GM18502 (cell line): ENCODE data around the gene SPRED2.
"Not testable (repeated sequence)": the region's sequence is repeated elsewhere in the genome, so short reads cannot be mapped to it uniquely, and the experiment has no call there.

Experiments
- ATAC-seq: cut with Tn5 transposase; IDR thresholded peaks from one replicate; pipeline ENCODE4 v1.9.1; 2021; ENCODE audit warnings: mild to moderate bottlenecking; ENCODE audit not compliant: unreplicated experiment, poor library complexity

Gene SPRED2

GRCh38 chr2:65351234-65351947 lies 81.0 kb downstream of the SPRED2 start:
- ATAC-seq = no peak

GRCh38 chr2:65350651-65351056 lies 81.7 kb downstream of the SPRED2 start:
- peak; percentile 68 for ATAC-seq

GRCh38 chr2:65349863-65350262 lies 82.5 kb downstream of the SPRED2 start:
- no peak for ATAC-seq

GRCh38 chr2:65347913-65348312 lies 84.5 kb downstream of the SPRED2 start:
- no peak for ATAC-seq

- ATAC-seq = no peak
Measured at GRCh38 chr2:65345631-65346030, 86.8 kb downstream of the SPRED2 start.

GRCh38 chr2:65344689-65345088 lies 87.7 kb downstream of the SPRED2 start:
- no peak for ATAC-seq

GRCh38 chr2:65344182-65344581 lies 88.2 kb downstream of the SPRED2 start:
- no peak for ATAC-seq

GRCh38 chr2:65343386-65343785 lies 89.0 kb downstream of the SPRED2 start:
- ATAC-seq = no peak

- ATAC-seq = no peak
Measured at GRCh38 chr2:65340898-65341681, 91.3 kb downstream of the SPRED2 start.

GRCh38 chr2:65339648-65340047 lies 92.8 kb downstream of the SPRED2 start:
- no peak for ATAC-seq

GRCh38 chr2:65338830-65339495 lies 93.4 kb downstream of the SPRED2 start:
- ATAC-seq = not testable (repeated sequence)

- ATAC-seq = not testable (repeated sequence)
Measured at GRCh38 chr2:65337915-65338314, 94.5 kb downstream of the SPRED2 start.

GRCh38 chr2:65334714-65335113 lies 97.7 kb downstream of the SPRED2 start:
- no peak for ATAC-seq

GRCh38 chr2:65331336-65332025 lies 100.9 kb downstream of the SPRED2 start:
- ATAC-seq = no peak

- ATAC-seq = no peak
Measured at GRCh38 chr2:65329525-65329924, 102.9 kb downstream of the SPRED2 start.

- no peak for ATAC-seq
Measured at GRCh38 chr2:65326276-65326675, 106.1 kb downstream of the SPRED2 start.

GRCh38 chr2:65325066-65325465 lies 107.3 kb downstream of the SPRED2 start:
- no peak for ATAC-seq

- no peak for ATAC-seq
Measured at GRCh38 chr2:65320946-65321345, 111.5 kb downstream of the SPRED2 start.

GRCh38 chr2:65320042-65320725 lies 112.2 kb downstream of the SPRED2 start:
- peak; percentile 72 for ATAC-seq

GRCh38 chr2:65319674-65320041 lies 112.7 kb downstream of the SPRED2 start:
- ATAC-seq = no peak
